GM12873 (cell line): ENCODE measurements around the gene RNF208.

Source experiments
- TF ChIP-seq, protein P1 (sequence below): IDR thresholded peaks from 2 replicates; pipeline ENCODE4 v1.5.1; 2012; ENCODE audit warnings: low read depth, mild to moderate bottlenecking, moderate library complexity, low read length, control low read depth; ENCODE audit not compliant: insufficient read depth; ENCODE audit errors: missing control alignments

RNF208 gene

DNA sequence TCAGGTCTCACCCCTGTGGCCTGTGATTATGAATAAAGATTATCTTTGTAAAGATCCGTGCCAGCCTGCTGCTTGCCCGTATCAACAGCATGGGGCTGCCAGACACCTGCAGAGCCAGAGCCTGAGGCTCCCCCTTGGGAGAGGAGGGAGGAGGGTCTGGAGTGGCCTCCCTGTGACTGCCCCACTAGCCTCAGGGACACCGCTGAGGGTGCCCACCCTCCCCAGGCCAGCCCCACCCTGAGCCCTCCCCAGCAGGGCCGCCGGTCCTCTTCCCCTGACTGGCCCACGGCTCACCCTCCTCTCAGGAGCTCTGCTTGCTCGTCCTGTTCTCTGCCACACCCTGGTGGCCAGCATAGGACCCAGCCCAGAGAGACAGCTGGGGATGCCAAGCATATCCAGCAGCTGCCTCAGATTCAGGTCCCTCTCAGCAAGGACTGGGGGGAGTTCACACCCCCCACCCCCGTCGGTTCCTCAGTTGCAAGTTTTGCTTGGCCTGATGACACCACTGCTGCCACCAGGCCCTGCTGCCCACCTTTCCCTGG is 31.7 kb downstream of the RNF208 start:
- TF ChIP-seq, protein P1, sequence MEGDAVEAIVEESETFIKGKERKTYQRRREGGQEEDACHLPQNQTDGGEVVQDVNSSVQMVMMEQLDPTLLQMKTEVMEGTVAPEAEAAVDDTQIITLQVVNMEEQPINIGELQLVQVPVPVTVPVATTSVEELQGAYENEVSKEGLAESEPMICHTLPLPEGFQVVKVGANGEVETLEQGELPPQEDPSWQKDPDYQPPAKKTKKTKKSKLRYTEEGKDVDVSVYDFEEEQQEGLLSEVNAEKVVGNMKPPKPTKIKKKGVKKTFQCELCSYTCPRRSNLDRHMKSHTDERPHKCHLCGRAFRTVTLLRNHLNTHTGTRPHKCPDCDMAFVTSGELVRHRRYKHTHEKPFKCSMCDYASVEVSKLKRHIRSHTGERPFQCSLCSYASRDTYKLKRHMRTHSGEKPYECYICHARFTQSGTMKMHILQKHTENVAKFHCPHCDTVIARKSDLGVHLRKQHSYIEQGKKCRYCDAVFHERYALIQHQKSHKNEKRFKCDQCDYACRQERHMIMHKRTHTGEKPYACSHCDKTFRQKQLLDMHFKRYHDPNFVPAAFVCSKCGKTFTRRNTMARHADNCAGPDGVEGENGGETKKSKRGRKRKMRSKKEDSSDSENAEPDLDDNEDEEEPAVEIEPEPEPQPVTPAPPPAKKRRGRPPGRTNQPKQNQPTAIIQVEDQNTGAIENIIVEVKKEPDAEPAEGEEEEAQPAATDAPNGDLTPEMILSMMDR: peak; percentile 16

DNA sequence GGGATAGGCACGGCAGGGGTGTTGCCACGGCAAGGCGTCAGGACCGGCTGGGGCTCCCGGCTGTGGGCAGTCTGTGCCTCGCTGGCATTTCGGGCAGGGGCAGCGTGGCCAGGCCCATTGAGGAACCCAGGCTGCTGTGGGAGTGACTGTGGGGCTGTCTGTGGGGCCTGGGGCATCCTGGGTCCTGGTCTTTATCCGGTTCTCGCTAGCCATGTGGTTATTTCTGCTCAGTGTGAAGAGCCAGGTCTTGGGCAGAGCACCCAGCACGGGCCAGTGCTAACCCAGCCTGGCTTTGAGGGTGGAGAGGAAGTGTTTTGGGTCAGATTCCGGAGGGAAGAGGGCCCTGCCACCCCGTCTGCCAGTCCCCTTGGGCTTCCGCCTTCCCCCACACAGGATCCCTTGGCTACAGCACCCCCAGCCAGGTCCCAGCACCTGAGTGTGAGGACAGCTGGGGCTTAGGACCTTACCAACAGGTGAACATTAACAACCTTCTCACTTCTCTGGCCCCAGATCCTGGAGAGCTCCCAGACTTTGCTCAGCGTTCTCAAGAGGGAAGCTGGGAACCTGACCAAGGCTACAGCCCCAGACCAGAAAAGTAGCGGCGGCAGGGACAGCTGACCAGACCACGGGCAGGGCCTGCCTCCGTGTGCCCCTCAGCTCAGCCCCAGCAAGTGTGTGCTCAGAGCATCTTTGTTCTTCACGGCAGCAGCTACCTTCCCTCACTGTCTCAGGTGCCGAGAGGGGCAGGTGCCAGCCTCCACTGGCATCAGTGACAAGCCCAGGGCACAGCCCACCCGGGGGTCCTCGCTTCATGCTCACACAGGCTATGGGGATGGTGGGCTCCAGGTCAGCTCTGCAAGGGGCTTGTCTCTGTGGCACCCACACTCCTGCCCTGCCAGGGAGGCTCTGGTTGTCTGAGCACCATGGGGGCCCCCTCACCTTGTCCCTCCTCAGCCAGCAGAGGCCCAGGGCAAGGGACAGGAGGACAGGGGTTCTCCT is 32.4 kb downstream of the RNF208 start:
- TF ChIP-seq, protein P1: no peak

DNA sequence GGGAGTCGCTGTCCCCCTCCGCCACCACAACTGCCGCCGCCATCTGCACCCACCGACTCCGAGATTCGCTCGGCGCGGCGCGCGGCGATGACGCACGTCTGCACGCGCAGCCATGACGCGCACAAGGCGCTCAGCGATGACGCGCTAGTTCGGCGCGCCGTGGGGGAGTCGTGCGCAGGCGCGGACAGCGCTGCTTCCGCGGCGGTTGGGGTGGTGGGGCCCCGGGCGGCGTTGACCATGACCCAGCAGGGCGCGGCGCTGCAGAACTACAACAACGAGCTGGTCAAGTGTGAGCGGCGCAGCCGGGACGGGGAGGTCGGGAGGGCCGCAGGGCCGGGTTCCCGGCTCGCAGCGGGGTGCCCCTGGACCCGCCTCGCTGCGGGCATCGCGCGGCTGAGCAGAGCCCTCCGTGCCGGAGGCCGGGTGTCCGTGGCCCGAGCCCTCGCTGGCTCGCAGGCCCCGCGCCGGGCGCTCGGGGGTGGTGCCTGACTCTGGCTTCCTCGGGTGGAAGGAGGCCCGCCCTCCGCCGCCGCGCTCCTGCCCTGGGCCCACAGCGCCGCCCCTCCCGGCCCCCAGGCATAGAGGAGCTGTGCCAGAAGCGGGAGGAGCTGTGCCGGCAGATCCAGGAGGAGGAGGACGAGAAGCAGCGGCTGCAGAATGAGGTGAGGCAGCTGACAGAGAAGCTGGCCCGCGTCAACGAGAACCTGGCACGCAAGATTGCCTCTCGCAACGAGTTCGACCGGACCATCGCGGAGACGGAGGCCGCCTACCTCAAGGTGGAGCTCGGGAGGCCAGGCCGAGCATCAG is 33.3 kb downstream of the RNF208 start, which contains the start of the genes ANAPC2 and SSNA1:
ANAPC2 (minus strand) TSS at position 71 of the 807 bp plus-strand sequence; CDS start at position 43, 28 bp downstream.
SSNA1 (plus strand) TSS at position 187 of the 807 bp plus-strand sequence; CDS start at position 238, 51 bp downstream.
- TF ChIP-seq, protein P1: peak; percentile 53

DNA sequence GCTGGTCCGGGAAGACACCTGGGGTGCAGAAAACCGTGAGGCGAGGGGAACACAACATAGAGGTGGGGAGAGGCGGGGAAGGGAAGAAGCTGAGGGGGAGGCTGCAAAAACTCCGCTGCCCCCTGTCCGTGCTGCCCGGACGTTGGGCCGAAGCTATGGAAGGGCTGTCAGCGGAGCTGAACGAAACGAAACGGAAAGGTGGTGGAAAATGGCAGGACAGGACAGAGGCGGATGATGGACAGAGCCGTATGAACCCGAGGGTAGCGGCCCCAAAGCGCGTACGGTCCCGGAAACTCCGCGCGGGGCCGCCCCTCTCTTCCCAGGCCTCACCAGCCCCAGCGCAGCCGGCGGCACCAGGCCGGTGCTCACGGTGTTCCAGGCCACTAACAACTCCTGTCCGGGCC is 34.0 kb downstream of the RNF208 start:
- TF ChIP-seq, protein P1: no peak

DNA sequence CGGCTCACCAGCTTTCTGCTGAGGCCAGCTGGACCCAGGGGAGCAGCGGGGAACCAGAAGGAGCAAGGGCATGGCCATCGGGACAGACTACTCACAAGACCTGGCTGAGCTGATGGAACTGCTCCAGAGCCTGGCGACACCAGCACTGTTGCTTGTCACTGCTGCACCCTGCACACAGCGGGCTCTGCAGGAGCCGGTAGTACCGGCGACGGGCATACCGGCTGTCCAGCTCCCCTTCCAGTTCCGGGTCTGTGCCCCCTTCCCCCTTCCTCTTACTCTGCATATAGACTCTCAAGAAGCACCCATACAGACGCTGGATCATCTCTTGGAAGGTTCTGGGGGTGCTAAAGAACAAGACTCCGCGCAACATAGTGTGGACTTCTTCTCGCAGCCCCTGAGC is 34.7 kb downstream of the RNF208 start:
- TF ChIP-seq, protein P1: no peak

DNA sequence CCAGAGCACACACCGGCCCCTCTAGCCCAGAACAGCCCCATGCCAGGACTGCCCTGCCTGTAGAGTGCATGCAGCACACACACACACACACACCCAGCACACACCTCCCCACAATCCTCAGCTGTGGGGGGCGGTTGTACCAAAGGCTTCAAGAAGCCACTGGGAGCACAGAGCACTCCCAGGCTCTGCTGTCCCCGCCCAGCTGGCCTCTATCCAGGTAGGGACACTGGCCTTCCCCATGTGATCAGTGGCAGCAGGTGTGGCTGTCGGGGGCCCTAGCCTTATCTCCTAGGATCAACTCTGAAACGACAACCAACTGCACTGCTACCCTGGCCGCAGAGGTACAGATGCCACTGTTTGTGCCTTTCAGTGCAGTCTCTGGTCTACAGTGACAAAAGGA is 35.7 kb downstream of the RNF208 start:
- TF ChIP-seq, protein P1: no peak
